Stimulated activated naive CD8-positive, alpha-beta T cell treated with anti-CD3 and anti-CD28 coated beads, Interleukin-15, Interleukin-2, amounts not matched to agents 100 ng/mL and 50 ng/mL, for 24 hours (primary cell): Measurements from ENCODE around the gene CCDC7.

Experiments
- H3K27ac Mint-ChIP-seq: one replicate; pipeline ENCODE4 v1.8.0; 2021; ENCODE audit warnings: mild to moderate bottlenecking, mixed read lengths
- H3K27me3 Mint-ChIP-seq: one replicate; pipeline ENCODE4 v1.8.0; 2021; ENCODE audit warnings: mixed read lengths
- H3K36me3 Mint-ChIP-seq: one replicate; pipeline ENCODE4 v1.8.0; 2021; ENCODE audit warnings: low read depth, mixed read lengths
- H3K4me1 Mint-ChIP-seq: one replicate; pipeline ENCODE4 v1.8.0; 2021; ENCODE audit warnings: low read depth, mixed read lengths
- H3K4me3 Mint-ChIP-seq: one replicate; pipeline ENCODE4 v1.8.0; 2021; ENCODE audit warnings: mild to moderate bottlenecking, mixed read lengths
- H3K9me3 Mint-ChIP-seq: one replicate; pipeline ENCODE4 v1.8.0; 2021; ENCODE audit warnings: mixed read lengths

CCDC7 gene

DNA sequence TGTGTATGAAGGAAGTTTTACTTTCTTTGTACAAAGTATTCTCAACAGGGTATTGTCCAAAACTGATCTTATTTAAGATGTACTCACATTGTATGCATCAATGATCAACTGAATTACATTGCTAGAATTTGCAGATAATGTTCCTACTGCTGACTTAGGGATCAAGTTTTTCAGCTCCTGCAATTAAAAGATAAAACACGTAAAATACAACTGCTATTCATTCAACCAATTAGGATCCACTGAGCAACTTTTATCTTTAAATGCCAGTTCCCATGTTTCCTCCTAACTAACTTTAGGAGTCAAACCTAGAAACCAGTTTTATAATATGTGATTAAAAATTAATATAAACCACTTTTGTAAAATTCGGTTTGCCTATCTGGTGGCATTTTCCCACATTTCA lies 476.2 kb downstream of the CCDC7 start:
- peaks cover 70% of the 10 kb centered on the region for H3K36me3 Mint-ChIP-seq
- H3K27me3 Mint-ChIP-seq: no peaks in the 10 kb centered on the region
- H3K4me1 Mint-ChIP-seq: peaks cover 19% of the 10 kb centered on the region
- H3K27ac Mint-ChIP-seq: no peak overlapping the region
- H3K4me3 Mint-ChIP-seq: no peak overlapping the region
- H3K9me3 Mint-ChIP-seq: peaks cover 4% of the 10 kb centered on the region

DNA sequence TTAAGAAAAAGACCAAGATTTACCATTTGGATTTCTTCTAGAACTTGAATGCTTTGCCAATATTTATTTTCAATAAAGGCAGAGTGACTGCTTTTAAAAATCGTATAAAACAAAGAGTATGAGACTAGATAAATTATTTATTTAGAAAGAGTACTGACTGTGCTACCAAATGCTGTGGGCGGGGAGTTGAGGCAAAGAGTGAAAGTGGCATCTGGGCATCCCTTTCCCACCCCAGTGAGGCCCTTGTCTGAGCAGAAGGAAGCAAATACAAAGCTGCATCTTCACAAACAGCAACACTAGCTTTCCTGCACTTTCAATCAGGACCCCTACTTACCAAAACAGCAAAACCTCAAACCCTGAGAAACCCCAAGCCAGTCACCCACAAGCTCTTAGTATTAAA lies 477.2 kb downstream of the CCDC7 start:
- Mint-ChIP-seq H3K36me3 (peaks cover 70% of the 10 kb centered on the region), H3K4me3 (no peak overlapping the region), H3K9me3 (peaks cover 4% of the 10 kb centered on the region), H3K27me3 (no peaks in the 10 kb centered on the region), H3K4me1 (peaks cover 19% of the 10 kb centered on the region), H3K27ac (no peak overlapping the region)

DNA sequence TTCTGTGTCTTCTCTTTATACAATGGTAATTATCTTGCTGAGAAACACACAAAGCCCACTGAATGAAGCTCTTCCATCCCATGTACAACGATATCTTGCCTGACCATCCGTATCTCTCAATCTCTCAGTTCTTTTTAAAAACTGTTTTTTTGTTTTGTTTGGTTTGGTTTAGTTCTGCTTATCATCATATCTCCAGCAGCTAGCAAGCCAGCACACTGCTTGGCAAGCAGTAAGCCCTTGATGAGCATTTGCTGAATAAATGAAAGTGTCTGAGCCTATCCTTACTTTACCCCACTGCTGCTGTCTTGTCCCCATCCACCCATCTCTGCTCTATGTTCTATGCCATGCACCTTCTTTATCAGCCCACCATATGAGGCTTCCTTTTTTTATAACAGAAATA lies 477.9 kb downstream of the CCDC7 start:
- no peak overlapping the region for H3K4me3 Mint-ChIP-seq
- no peak overlapping the region for H3K27ac Mint-ChIP-seq
- H3K4me1 Mint-ChIP-seq: peaks cover 21% of the 10 kb centered on the region
- peaks cover 69% of the 10 kb centered on the region for H3K36me3 Mint-ChIP-seq
- no peaks in the 10 kb centered on the region for H3K27me3 Mint-ChIP-seq
- H3K9me3 Mint-ChIP-seq: peaks cover 4% of the 10 kb centered on the region
